ENCODE data around the gene LRRTM3. TPM values are rescaled to one million over a fixed set of nuclear protein-coding genes. Genes with fewer than 3 reads are reported as not detected.

The LRRTM3 gene
- total RNA-seq, 1 donor from 2014 or later, result 0.13 TPM

GRCh38 chr10:67119651-67120050 is 193.8 kb downstream of the LRRTM3 start:
- DNase-seq (ENCODE audit: low spot score), result no peak

- DNase-seq (ENCODE audit: low spot score), result no peak
Observed at GRCh38 chr10:67127441-67127840, 201.6 kb downstream of the LRRTM3 start.

- no peak for DNase-seq (ENCODE audit: low spot score)
Observed at GRCh38 chr10:67140641-67141040, 214.8 kb downstream of the LRRTM3 start.

- no peak for DNase-seq (ENCODE audit: low spot score)
Observed at GRCh38 chr10:67141300-67141699, 215.5 kb downstream of the LRRTM3 start.

GRCh38 chr10:67144530-67144929 is 218.7 kb downstream of the LRRTM3 start:
- no peak for DNase-seq (ENCODE audit: low spot score)

Measured in ureter (tissue), 1 donor.